ENCODE results near the gene ATG9B. TPM values are rescaled to one million over a fixed set of nuclear protein-coding genes. Genes with fewer than 3 reads are reported as not detected.

The ATG9B gene
- total and polyA plus RNA-seq, 9 of the 15 experiments (the other 6 are each of a cell fraction or from before 2014, with no cell fraction given) = 0.29 to 8.0 (median 2.1) TPM

DNA sequence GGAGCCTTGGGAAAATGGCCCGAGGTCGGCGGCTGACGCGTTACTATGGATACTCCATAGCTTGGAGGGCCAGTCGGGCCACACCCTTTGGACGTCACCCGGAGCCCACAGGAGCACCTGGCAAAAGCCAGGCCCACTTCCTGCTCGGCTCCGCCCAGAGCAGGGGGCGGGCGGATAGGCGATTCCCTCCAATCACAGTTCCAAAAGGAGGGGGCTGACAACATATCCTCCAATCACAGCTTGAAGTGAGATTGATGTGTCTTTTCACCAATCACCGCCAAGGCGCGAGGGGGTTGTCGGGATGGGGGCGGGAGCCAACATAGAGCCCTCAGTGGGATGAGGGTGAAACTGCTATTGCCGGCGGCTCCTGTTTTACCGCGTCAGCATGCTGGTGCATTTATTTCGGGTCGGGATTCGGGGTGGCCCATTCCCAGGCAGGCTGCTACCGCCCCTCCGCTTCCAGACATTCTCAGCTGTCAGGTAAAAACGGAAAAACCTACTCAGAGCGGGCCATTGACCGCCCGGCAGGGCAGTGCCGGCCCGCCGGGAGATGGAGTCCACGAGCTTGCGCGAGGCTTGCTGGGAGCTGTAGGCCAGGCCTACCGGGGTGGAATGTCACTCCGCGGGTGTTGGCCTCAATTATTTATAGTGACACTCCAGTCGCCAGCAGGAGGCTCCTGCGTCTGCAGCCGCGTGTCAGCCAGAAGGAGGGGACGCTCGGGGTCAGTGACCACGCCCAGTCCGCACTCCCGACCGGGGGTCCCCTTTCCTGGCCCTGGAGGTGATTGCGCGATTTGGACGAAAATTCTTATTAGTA lies 4.0 kb upstream of the ATG9B start, which contains the start of gene ABCB8 (continued):
- TF ChIP-seq, protein P1, sequence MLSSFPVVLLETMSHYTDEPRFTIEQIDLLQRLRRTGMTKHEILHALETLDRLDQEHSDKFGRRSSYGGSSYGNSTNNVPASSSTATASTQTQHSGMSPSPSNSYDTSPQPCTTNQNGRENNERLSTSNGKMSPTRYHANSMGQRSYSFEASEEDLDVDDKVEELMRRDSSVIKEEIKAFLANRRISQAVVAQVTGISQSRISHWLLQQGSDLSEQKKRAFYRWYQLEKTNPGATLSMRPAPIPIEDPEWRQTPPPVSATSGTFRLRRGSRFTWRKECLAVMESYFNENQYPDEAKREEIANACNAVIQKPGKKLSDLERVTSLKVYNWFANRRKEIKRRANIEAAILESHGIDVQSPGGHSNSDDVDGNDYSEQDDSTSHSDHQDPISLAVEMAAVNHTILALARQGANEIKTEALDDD (IDR thresholded peaks at IDR 0.05) = no peak
- TF ChIP-seq, protein P2, sequence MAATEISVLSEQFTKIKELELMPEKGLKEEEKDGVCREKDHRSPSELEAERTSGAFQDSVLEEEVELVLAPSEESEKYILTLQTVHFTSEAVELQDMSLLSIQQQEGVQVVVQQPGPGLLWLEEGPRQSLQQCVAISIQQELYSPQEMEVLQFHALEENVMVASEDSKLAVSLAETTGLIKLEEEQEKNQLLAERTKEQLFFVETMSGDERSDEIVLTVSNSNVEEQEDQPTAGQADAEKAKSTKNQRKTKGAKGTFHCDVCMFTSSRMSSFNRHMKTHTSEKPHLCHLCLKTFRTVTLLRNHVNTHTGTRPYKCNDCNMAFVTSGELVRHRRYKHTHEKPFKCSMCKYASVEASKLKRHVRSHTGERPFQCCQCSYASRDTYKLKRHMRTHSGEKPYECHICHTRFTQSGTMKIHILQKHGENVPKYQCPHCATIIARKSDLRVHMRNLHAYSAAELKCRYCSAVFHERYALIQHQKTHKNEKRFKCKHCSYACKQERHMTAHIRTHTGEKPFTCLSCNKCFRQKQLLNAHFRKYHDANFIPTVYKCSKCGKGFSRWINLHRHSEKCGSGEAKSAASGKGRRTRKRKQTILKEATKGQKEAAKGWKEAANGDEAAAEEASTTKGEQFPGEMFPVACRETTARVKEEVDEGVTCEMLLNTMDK (IDR thresholded peaks at IDR 0.05; ENCODE audit: borderline replicate concordance, insufficient read depth, low read depth, low read length, poor library complexity, severe bottlenecking) = peak; percentile 97
- no peak for TF ChIP-seq PRMT5 (CRISPR knock-in tag; IDR thresholded peaks at IDR 0.05)
- TF ChIP-seq ZNF436 (CRISPR knock-in tag; IDR thresholded peaks at IDR 0.05) = no peak
- TF ChIP-seq SRSF3 (IDR thresholded peaks at IDR 0.05; ENCODE audit: insufficient read depth, low read length) = no peak
- TF ChIP-seq ZNF408 (CRISPR knock-in tag; IDR thresholded peaks at IDR 0.05; ENCODE audit: low read depth) = no peak
- TF ChIP-seq, protein P3, sequence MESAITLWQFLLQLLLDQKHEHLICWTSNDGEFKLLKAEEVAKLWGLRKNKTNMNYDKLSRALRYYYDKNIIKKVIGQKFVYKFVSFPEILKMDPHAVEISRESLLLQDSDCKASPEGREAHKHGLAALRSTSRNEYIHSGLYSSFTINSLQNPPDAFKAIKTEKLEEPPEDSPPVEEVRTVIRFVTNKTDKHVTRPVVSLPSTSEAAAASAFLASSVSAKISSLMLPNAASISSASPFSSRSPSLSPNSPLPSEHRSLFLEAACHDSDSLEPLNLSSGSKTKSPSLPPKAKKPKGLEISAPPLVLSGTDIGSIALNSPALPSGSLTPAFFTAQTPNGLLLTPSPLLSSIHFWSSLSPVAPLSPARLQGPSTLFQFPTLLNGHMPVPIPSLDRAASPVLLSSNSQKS (CRISPR knock-in tag; IDR thresholded peaks at IDR 0.05) = no peak
- TF ChIP-seq SETDB1 (IDR thresholded peaks at IDR 0.05; ENCODE audit: low read length) = no peak
- 0 out of 2 replicates have a peak, but pooled peaks have one; percentile 16 for TF ChIP-seq CC2D1A (IDR thresholded peaks at IDR 0.05)
- peak; percentile 41; the same call in 1 of the 2 replicates for TF ChIP-seq SMC3 (conservative IDR thresholded peaks at IDR 0.05; ENCODE audit: insufficient read depth, low read depth, low read length)
- peak; percentile 72 for TF ChIP-seq ZNF316 (IDR thresholded peaks at IDR 0.05)
- TF ChIP-seq RBM34 (IDR thresholded peaks at IDR 0.05; ENCODE audit: borderline replicate concordance, insufficient read depth, low read length) = no peak
- TF ChIP-seq TOE1 (IDR thresholded peaks at IDR 0.05; ENCODE audit: borderline replicate concordance) = peak; percentile 76; the same call in 1 of the 2 replicates
- 0 out of 2 replicates have a peak, but pooled peaks have one; percentile 31 for TF ChIP-seq TOE1 (CRISPR knock-in tag; IDR thresholded peaks at IDR 0.05; ENCODE audit: borderline replicate concordance, low read depth)
- no peak; the same call in 1 of the 2 replicates for TF ChIP-seq SMAD2 (IDR thresholded peaks at IDR 0.05; ENCODE audit: low read depth, low read length)
- peak; percentile 43; the same call in 1 of the 2 replicates for TF ChIP-seq ZNF239 (CRISPR knock-in tag; IDR thresholded peaks at IDR 0.05)
- TF ChIP-seq HNRNPUL1 (IDR thresholded peaks at IDR 0.05; ENCODE audit: low read length) = no peak
- no peak for TF ChIP-seq EHMT2 (IDR thresholded peaks at IDR 0.05)
- TF ChIP-seq, protein P4, sequence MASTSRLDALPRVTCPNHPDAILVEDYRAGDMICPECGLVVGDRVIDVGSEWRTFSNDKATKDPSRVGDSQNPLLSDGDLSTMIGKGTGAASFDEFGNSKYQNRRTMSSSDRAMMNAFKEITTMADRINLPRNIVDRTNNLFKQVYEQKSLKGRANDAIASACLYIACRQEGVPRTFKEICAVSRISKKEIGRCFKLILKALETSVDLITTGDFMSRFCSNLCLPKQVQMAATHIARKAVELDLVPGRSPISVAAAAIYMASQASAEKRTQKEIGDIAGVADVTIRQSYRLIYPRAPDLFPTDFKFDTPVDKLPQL (IDR thresholded peaks at IDR 0.05; ENCODE audit: extremely low read depth, insufficient read length) = no peak
- TF ChIP-seq NCOA2 (IDR thresholded peaks at IDR 0.05; ENCODE audit: partially characterized antibody in 2 of 2) = no peak
- TF ChIP-seq ZBTB5 (IDR thresholded peaks at IDR 0.05) = no peak
- TF ChIP-seq PPARD (CRISPR knock-in tag; IDR thresholded peaks at IDR 0.05) = no peak
